ENCODE data around the gene CNDP1. TPM values are rescaled to one million over a fixed set of nuclear protein-coding genes. Genes with fewer than 3 reads are reported as not detected.
"Not testable (repeated sequence)": the region's sequence is repeated elsewhere in the genome, so short reads cannot be mapped to it uniquely, and the experiment has no call there.

The CNDP1 gene
- total RNA-seq, 1 donor from 2014 or later: not detected

DNA sequence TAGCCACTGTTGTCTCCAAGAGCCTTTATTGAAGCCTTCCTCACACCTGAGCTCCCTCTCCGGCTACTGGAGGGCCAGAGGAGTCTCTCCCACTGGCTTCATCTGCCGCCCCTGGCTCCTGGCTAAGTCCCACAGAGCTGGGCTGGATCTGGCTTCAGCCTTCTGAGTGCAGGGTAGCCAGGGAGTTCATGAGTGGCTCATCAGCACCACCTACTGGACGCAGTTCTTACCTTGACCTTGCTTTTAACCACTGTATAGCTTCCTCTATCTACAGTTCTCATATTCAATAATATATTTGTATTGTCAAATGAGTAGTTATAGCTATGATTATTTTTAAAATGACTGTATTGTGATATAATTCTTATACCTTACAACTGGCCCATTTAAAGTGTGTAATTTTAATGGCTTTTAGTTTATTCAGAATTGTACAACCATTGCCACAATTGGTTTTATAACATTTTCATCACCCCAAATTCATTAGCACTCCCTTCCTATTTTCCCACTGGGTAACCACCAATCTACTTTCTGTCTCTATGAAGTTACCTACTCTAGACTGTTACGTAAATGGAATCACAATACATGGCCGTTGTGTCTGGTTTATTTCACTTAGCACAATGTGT is 17.7 kb downstream of the CNDP1 start:
- no peak for DNase-seq (ENCODE audit: low read depth)
- TF ChIP-seq CTCF (conservative IDR thresholded peaks at IDR 0.05; ENCODE audit: low read depth, low read length): peak; percentile 87
- H3K4me3 ChIP-seq (ENCODE audit: low read depth, low read length): no peak overlapping the region

- TF ChIP-seq CTCF (conservative IDR thresholded peaks at IDR 0.05; ENCODE audit: low read depth, low read length): no peak
- DNase-seq (ENCODE audit: low read depth): no peak
- H3K4me3 ChIP-seq (ENCODE audit: low read depth, low read length): no peak overlapping the region
Observed at GRCh38 chr18:74556126-74556525, 21.8 kb downstream of the CNDP1 start.

GRCh38 chr18:74558096-74558495 is 23.8 kb downstream of the CNDP1 start:
- no peak for TF ChIP-seq CTCF (conservative IDR thresholded peaks at IDR 0.05; ENCODE audit: low read depth, low read length)
- no peak overlapping the region for H3K4me3 ChIP-seq (ENCODE audit: low read depth, low read length)
- no peak for DNase-seq (ENCODE audit: low read depth)

DNA sequence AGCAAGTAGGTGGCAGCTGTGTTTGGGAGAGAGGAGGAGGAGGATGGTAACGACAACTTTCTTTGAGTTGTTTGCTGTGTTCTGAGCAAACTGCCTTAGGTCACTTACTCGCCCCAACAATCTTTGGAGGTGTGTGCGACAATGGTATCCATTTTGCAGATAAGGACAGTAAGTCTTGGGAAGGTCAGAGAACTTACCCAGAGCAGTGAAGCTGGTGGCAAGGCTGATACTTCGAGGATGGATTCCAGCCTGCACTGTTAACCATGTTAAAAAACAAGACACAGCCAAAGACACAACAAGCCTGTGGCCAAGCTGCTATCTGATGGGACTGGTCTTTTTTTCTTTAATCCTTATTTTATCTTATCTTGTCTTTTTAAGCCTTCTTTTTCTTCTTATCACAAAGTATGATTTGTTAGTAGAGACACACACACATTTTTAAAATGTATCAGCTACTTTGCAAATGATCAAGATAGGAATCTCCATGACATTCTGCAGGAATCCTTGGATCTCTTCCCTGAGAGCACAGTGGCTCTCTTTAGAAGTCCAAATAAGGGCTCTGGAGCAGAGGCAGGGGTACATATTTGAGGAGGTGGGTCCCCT is 27.9 kb downstream of the CNDP1 start:
- H3K4me3 ChIP-seq (ENCODE audit: low read depth, low read length): no peak overlapping the region
- TF ChIP-seq CTCF (conservative IDR thresholded peaks at IDR 0.05; ENCODE audit: low read depth, low read length): no peak
- no peak for DNase-seq (ENCODE audit: low read depth)

DNA sequence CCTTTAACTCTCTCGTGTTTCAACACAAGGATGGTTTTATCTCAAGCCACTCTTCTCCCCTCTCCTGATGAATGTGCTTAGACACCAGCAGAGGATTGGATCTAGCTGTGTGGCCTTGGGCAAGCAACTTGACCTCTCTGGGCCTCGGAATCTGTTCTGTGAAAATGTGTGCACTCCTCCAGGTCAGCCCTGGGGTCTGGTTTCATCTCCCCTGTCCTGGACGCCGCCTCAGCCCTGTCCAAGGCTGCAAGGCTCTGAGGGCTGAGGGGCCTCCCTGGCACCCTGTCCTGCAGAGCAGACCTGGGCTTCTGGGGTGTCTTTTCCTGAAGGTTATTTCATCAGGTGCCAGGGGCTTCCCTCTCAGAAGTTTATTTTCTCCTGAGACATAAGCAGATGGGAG is 28.5 kb downstream of the CNDP1 start:
- DNase-seq (ENCODE audit: low read depth): no peak
- TF ChIP-seq CTCF (conservative IDR thresholded peaks at IDR 0.05; ENCODE audit: low read depth, low read length): no peak
- H3K4me3 ChIP-seq (ENCODE audit: low read depth, low read length): no peak overlapping the region

DNA sequence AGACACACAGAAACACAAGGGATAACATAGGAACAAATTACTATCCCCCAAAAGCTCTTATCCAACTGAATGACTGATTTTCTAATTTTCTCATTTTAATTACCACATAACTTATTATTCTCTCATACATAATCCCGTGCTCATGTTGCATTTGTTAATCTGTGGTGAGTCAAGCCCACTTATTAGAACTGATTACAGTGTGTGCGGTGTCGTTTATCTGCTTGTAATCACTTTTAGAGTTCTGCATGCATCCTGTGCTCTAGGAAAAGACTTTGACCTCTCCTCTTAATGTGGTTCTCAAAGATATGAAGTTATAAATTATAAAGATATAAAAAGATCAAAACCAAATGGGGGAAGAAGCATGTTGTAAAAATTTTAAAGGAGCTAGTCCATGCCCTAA is 29.7 kb downstream of the CNDP1 start:
- no peak overlapping the region for H3K4me3 ChIP-seq (ENCODE audit: low read depth, low read length)
- no peak for TF ChIP-seq CTCF (conservative IDR thresholded peaks at IDR 0.05; ENCODE audit: low read depth, low read length)
- no peak for DNase-seq (ENCODE audit: low read depth)

DNA sequence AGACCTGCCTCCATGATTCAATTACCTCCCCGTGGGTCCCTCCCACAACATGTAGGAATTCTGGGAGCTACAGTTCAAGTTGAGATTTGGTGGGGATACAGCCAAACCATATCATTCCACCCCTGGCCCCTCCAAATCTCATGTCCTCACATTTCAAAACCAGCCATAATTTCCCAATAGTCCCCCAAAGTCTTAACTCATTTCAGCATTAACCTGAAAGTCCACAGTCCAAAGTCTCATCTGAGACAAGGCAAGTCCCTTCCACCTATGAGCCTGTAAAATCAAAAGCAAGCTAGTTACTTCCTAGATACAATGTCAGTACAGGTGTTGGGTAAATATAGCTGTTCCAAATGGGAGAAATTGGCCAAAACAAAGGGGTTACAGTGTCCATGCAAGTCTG is 30.9 kb downstream of the CNDP1 start:
- not testable (repeated sequence) for H3K4me3 ChIP-seq (ENCODE audit: low read depth, low read length)

DNA sequence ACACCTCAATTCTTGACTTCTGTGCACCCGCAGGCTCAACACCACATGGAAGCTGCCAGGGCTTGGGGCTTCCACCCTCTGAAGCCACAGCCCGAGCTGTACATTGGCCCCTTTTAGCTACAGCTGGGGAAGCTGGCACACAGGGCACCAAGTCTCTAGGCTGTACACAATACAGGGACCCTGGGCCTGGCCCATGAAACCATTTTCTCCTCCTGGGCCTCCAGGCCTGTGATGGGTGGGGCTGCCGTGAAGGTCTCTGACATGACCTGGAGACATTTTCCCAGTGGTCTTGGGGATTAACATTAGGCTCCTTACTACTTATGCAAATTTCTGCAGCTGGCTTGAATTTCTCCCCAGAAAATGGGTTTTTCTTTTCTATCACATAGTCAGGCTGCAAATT is 31.7 kb downstream of the CNDP1 start:
- DNase-seq (ENCODE audit: low read depth); H3K4me3 ChIP-seq (ENCODE audit: low read depth, low read length): not testable (repeated sequence)

More for the DNA sequence above, 30.9 kb downstream of the CNDP1 start:
- DNase-seq (ENCODE audit: low read depth): not testable (repeated sequence)
